Smooth muscle cell (in vitro differentiated cells): ENCODE measurements around the gene TOB2. TPM values are rescaled to one million over a fixed set of nuclear protein-coding genes. Genes with fewer than 3 reads are reported as not detected.

Source experiments
- DNase-seq: peaks from one replicate; lab custom pipeline; 2025; ENCODE audit not compliant: unreplicated experiment; lab: John Stamatoyannopoulos, UW
- H2AFZ ChIP-seq: fragments of 200-600 bp; sonication (generic); 2 replicates; pipeline ENCODE4 v1.6.0; 2016; ENCODE audit warnings: antibody characterized with exemption, low read depth, mild to moderate bottlenecking
- H3F3A ChIP-seq: fragments of 200-600 bp; sonication (generic); 2 replicates; pipeline ENCODE4 v1.6.0; 2017; ENCODE audit warnings: antibody characterized with exemption, low read depth
- H3K27ac ChIP-seq: fragments of 200-600 bp; sonication (generic); 2 replicates; pipeline ENCODE4 v1.5.1; 2016; ENCODE audit warnings: low read depth, mild to moderate bottlenecking
- H3K27me3 ChIP-seq: fragments of 200-600 bp; sonication (generic); 2 replicates; pipeline ENCODE4 v1.6.1; 2016; ENCODE audit warnings: low read depth, mild to moderate bottlenecking
- H3K36me3 ChIP-seq: fragments of 200-600 bp; sonication (generic); 2 replicates; pipeline ENCODE4 v1.5.1; 2016; ENCODE audit warnings: low read depth
- H3K4me1 ChIP-seq: fragments of 200-600 bp; sonication (generic); 2 replicates; pipeline ENCODE4 v1.5.1; 2016; ENCODE audit warnings: low read depth
- H3K4me2 ChIP-seq: fragments of 200-600 bp; sonication (generic); 2 replicates; pipeline ENCODE4 v1.6.0; 2016; ENCODE audit warnings: mild to moderate bottlenecking
- H3K4me3 ChIP-seq: fragments of 200-600 bp; sonication (generic); 2 replicates; pipeline ENCODE4 v1.5.1; 2016; ENCODE audit warnings: mild to moderate bottlenecking
- H3K79me2 ChIP-seq: fragments of 200-600 bp; sonication (generic); 2 replicates; pipeline ENCODE4 v1.6.0; 2016; ENCODE audit warnings: low read depth, mild to moderate bottlenecking
- H3K9ac ChIP-seq: fragments of 200-600 bp; sonication (generic); 2 replicates; pipeline ENCODE4 v1.6.0; 2016; ENCODE audit warnings: low read depth
- H3K9me3 ChIP-seq: fragments of 200-600 bp; sonication (generic); replicated peaks from 2 replicates; pipeline ENCODE4 v1.5.1; 2016; ENCODE audit warnings: low read depth
- H4K20me1 ChIP-seq: fragments of 200-600 bp; sonication (generic); 2 replicates; pipeline ENCODE4 v1.6.0; 2016; ENCODE audit warnings: low read depth
- WGBS: methylation state at CpG from one replicate; pipeline ENCODE4 v1.1.7; 2016; ENCODE audit warnings: low lambda C conversion rate; 5-methylcytosine and 5-hydroxymethylcytosine counted together
- polyA plus RNA-seq: library from polyadenylated mRNA; unstranded; fragments of >200 nt; fragmentation: Nextera tagmentation; extraction: Ambion mirVana; gene quantifications from 2 replicates; pipeline ENCODE4 v1.2.1, GENCODE V29; 2016
- total RNA-seq: library from RNA; depleted of rRNA; stranded (reverse); fragments of >200 nt; gene quantifications from 2 replicates; pipeline ENCODE4 v1.2.3, GENCODE V29; 2014
- TF ChIP-seq, protein P1 (sequence below): fragments of 200-600 bp; sonication (generic); IDR thresholded peaks from 2 replicates; pipeline ENCODE4 v1.5.1; 2017; ENCODE audit warnings: borderline replicate concordance, mild to moderate bottlenecking, antibody characterized with exemption; ENCODE audit not compliant: insufficient read depth, poor library complexity, severe bottlenecking

TOB2 gene
- total and polyA plus RNA-seq, 2 experiments from 2014 or later, result 19.7 to 27.0 TPM

DNA sequence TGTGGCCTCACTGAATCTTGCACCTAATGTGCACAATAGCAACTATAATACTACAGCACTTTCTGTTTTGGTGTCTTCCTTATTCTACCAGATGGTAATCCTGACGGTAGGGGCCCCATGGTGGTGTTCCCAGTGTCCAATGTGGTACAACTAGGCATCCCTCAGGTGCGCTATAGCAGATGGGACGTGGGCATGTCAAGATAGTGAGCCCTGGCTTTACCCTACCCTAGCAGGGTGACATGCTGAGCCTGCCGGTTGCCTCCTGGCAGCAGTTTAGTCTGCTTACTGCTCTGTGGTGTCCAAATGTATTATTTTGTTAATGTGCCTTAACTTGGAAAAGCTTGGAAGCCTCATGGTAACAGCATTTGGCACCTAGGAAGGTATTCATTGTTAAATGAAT lies 41.5 kb upstream of the TOB2 start:
- Histone ChIP-seq H3K9ac (no peak overlapping the region), H3K9me3 (no peaks in the 10 kb centered on the region), H3K36me3 (no peaks in the 10 kb centered on the region), H3K4me3 (no peak overlapping the region), H2AFZ (no peak overlapping the region), H3K27me3 (no peaks in the 10 kb centered on the region), H3F3A (peaks cover 8% of the 10 kb centered on the region), H3K79me2 (peaks cover 83% of the 10 kb centered on the region), H3K4me1 (peaks cover 6% of the 10 kb centered on the region), H3K27ac (no peak overlapping the region), H4K20me1 (peaks cover 100% of the 10 kb centered on the region), H3K4me2 (no peak overlapping the region)
- 92% methylated on average over 4 of the region's 4 CpGs for WGBS
- no peak for DNase-seq
- TF ChIP-seq, protein P1, sequence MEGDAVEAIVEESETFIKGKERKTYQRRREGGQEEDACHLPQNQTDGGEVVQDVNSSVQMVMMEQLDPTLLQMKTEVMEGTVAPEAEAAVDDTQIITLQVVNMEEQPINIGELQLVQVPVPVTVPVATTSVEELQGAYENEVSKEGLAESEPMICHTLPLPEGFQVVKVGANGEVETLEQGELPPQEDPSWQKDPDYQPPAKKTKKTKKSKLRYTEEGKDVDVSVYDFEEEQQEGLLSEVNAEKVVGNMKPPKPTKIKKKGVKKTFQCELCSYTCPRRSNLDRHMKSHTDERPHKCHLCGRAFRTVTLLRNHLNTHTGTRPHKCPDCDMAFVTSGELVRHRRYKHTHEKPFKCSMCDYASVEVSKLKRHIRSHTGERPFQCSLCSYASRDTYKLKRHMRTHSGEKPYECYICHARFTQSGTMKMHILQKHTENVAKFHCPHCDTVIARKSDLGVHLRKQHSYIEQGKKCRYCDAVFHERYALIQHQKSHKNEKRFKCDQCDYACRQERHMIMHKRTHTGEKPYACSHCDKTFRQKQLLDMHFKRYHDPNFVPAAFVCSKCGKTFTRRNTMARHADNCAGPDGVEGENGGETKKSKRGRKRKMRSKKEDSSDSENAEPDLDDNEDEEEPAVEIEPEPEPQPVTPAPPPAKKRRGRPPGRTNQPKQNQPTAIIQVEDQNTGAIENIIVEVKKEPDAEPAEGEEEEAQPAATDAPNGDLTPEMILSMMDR, result no peak

DNA sequence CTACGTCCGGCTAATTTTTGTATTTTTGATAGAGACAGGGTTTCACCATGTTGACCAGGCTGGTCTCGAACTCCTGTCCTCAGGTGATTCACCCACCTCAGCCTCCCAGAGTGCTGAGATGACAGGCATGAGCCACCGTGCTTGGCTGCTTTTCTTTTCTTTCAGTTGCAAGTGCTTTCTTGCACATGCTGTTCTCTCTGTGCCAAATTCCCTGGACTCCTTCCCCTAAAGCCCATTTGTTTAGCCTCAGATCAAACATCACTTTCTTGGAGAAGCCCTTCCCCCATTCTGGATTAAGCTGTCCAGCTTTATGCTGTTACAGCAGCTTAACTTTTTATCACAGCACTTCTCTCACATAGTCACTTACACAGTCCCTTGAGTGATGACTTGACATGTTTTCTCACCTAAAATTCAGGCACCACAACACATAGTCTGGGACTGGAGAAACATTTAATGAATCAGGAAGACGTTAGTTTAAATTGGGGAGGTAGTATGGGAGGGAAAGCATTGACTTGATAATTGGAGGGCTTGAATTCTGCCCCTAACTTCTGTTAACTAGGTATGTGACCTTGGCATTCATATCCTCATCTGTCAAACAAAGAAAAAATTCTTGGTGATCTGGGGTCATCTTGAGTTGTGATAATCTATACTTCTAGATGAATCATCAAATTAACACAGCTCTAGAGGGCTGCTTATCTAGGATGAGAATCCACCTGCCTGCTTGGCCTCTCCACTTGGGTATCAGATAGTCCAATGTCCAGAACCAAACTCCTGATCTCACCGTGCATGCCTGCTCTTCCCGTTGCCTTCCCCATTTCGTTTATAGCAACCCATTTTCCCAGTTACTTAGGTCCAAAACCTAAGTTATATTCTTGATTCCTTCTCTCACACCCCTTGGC lies 40.7 kb upstream of the TOB2 start:
- H3K36me3 ChIP-seq, result no peaks in the 10 kb centered on the region
- H3K27me3 ChIP-seq, result no peaks in the 10 kb centered on the region
- peaks cover 7% of the 10 kb centered on the region for H3K4me1 ChIP-seq
- H3K4me3 ChIP-seq, result no peak overlapping the region
- H3K27ac ChIP-seq, result no peak overlapping the region
- H3K9me3 ChIP-seq, result no peaks in the 10 kb centered on the region
- H3F3A ChIP-seq, result peaks cover 9% of the 10 kb centered on the region
- peaks cover 76% of the 10 kb centered on the region for H3K79me2 ChIP-seq
- H3K4me2 ChIP-seq, result no peak overlapping the region
- no peak overlapping the region for H2AFZ ChIP-seq
- TF ChIP-seq, protein P1, result no peak
- 86% methylated on average over 8 of the region's 8 CpGs for WGBS
- H4K20me1 ChIP-seq, result peaks cover 100% of the 10 kb centered on the region
- no peak for DNase-seq
- H3K9ac ChIP-seq, result no peak overlapping the region

- H3K4me1 ChIP-seq, result peaks cover 18% of the 10 kb centered on the region
- H3K4me3 ChIP-seq, result no peak overlapping the region
- no peak overlapping the region for H3K27ac ChIP-seq
- no peaks in the 10 kb centered on the region for H3K36me3 ChIP-seq
- H3K79me2 ChIP-seq, result peaks cover 80% of the 10 kb centered on the region
- TF ChIP-seq, protein P1, result no peak
- WGBS, result 97% methylated on average over 7 of the region's 7 CpGs
- peaks cover 100% of the 10 kb centered on the region for H4K20me1 ChIP-seq
- no peak overlapping the region for H2AFZ ChIP-seq
- no peaks in the 10 kb centered on the region for H3K27me3 ChIP-seq
- H3K4me2 ChIP-seq, result no peak overlapping the region
- no peak overlapping the region for H3K9ac ChIP-seq
- DNase-seq, result no peak
- H3K9me3 ChIP-seq, result no peaks in the 10 kb centered on the region
- H3F3A ChIP-seq, result peaks cover 14% of the 10 kb centered on the region
Observed at GRCh38 chr22:41485033-41485432, 38.4 kb upstream of the TOB2 start.
